Calu3 (cell line): ENCODE data around the gene B3GNT4. TPM values are rescaled to one million over a fixed set of nuclear protein-coding genes. Genes with fewer than 3 reads are reported as not detected.

Experiments used
- BruUV-seq: library from RNA; stranded (reverse); fragments of 400-500 nt; replicated peaks from 2 replicates; lab custom pipeline; 2021; lab: Mats Ljungman, UMichigan
- CTCF ChIA-PET: fragments of 300-600 bp; sonication (Branson Sonifier 250); formaldehyde crosslinking; loops from one replicate; lab custom pipeline; 2022; ENCODE audit warnings: antibody characterized with exemption; lab: Charles Lee
- DNase-seq: peaks from one replicate; pipeline ENCODE4 v3.0.0; 2022
- H3K27ac Mint-ChIP-seq: one replicate; pipeline ENCODE4 v1.8.0; 2022; ENCODE audit warnings: mixed read lengths; ENCODE audit not compliant: unreplicated experiment
- H3K27me3 Mint-ChIP-seq: one replicate; pipeline ENCODE4 v1.8.0; 2022; ENCODE audit warnings: mixed read lengths; ENCODE audit not compliant: unreplicated experiment
- H3K36me3 Mint-ChIP-seq: one replicate; pipeline ENCODE4 v1.8.0; 2022; ENCODE audit warnings: mild to moderate bottlenecking, moderate library complexity, mixed read lengths; ENCODE audit not compliant: insufficient read depth, unreplicated experiment
- H3K4me1 Mint-ChIP-seq: one replicate; pipeline ENCODE4 v1.8.0; 2022; ENCODE audit warnings: mild to moderate bottlenecking, low read depth, mixed read lengths; ENCODE audit not compliant: unreplicated experiment
- H3K4me3 Mint-ChIP-seq: one replicate; pipeline ENCODE4 v1.8.0; 2022; ENCODE audit warnings: mild to moderate bottlenecking, low read depth, moderate library complexity, mixed read lengths; ENCODE audit not compliant: unreplicated experiment
- H3K9me3 Mint-ChIP-seq: one replicate; pipeline ENCODE4 v1.8.0; 2022; ENCODE audit warnings: low read depth, mixed read lengths; ENCODE audit not compliant: unreplicated experiment
- intact Hi-C: fragments of 100-400 bp; cut with micrococcal nuclease; formaldehyde crosslinking; loops from one replicate; pipeline ENCODE4 v1.10.0; 2022; ENCODE audit not compliant: unreplicated experiment
- total RNA-seq: library from RNA; stranded (reverse); gene quantifications from 2 replicates; pipeline ENCODE4 v1.2.3, GENCODE V29; 2022
- TF ChIP-seq, protein P1 (sequence below): fragments of 200-600 bp; IDR thresholded peaks from one replicate; pipeline ENCODE4 v1.8.0; 2022; ENCODE audit warnings: antibody characterized with exemption; ENCODE audit not compliant: unreplicated experiment

B3GNT4 gene
- total RNA-seq, 1 experiment from 2014 or later, result 0.47 TPM

DNA sequence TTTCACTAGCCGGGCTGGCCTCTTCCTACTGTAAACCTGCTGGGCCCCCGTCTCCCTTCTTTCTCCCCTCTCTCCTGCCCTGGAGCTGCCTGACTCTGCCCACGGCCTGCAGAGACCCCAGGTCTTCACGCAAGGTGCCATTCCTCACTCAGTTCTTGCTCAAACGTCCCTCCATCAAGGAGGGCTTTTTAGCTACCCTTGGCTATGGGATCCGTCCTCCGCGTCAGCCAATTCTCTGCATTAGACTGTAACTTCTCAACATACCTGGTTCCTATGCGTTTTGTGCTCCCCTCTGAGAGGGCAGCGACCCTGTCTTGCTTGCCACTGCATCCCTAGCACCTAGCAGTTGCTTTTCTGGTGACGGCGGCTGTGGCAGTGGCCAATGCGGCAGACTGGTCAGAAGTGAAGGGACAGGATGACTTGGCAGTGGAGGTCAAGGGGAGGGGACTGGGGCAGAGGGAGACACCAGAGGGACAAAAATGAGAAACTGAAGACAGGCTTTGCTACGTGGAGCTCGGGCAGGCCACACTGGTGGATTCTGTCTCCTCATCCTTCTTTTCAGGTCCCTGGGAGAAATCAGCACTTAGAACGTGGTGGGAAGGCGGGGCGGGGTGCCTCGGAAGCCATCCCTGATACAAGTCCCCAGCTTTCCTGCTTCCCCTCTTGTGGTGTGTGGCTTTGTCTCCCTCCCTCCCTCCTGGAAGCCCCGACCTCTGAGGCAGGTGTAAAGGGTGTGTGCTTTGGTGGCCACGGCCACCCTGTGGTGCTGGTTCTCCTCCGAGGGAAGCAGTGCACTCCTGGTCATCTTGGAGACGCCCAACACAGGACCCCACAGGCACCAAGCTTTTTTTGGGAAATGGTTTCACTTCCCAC is 1.8 kb downstream of the B3GNT4 start:
- BruUV-seq, result TSS peak; percentile 19
- peaks cover 45% of the 10 kb centered on the region for H3K27me3 Mint-ChIP-seq
- DNase-seq, result no peak
- H3K9me3 Mint-ChIP-seq, result no peaks in the 10 kb centered on the region
- H3K27ac Mint-ChIP-seq, result peak overlapping the region; percentile 1
- TF ChIP-seq, protein P1, sequence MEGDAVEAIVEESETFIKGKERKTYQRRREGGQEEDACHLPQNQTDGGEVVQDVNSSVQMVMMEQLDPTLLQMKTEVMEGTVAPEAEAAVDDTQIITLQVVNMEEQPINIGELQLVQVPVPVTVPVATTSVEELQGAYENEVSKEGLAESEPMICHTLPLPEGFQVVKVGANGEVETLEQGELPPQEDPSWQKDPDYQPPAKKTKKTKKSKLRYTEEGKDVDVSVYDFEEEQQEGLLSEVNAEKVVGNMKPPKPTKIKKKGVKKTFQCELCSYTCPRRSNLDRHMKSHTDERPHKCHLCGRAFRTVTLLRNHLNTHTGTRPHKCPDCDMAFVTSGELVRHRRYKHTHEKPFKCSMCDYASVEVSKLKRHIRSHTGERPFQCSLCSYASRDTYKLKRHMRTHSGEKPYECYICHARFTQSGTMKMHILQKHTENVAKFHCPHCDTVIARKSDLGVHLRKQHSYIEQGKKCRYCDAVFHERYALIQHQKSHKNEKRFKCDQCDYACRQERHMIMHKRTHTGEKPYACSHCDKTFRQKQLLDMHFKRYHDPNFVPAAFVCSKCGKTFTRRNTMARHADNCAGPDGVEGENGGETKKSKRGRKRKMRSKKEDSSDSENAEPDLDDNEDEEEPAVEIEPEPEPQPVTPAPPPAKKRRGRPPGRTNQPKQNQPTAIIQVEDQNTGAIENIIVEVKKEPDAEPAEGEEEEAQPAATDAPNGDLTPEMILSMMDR, result no peak
- peaks cover 59% of the 10 kb centered on the region for H3K36me3 Mint-ChIP-seq
- H3K4me1 Mint-ChIP-seq, result no peaks in the 10 kb centered on the region
- CTCF ChIA-PET, result interaction anchor here (0.6 kb wide), 2 partner anchors 206 to 715 kb away, joined by 3 to 4 read pairs; no protein-coding TSS in a partner anchor
- intact Hi-C loops, result no loop called here
- H3K4me3 Mint-ChIP-seq, result peak overlapping the region; percentile 70

DNA sequence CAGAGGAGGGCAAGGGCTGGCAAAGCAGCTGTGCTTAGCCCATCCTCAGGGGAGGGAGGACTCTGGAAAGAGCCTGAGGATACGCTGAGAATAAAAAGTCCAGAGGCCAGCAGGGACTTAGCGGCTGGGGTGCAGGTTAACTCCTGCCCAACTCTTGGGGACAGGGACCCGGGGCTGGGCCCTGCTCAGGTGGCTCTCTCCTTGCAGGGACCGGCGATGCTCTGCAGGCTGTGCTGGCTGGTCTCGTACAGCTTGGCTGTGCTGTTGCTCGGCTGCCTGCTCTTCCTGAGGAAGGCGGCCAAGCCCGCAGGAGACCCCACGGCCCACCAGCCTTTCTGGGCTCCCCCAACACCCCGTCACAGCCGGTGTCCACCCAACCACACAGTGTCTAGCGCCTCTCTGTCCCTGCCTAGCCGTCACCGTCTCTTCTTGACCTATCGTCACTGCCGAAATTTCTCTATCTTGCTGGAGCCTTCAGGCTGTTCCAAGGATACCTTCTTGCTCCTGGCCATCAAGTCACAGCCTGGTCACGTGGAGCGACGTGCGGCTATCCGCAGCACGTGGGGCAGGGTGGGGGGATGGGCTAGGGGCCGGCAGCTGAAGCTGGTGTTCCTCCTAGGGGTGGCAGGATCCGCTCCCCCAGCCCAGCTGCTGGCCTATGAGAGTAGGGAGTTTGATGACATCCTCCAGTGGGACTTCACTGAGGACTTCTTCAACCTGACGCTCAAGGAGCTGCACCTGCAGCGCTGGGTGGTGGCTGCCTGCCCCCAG is 2.8 kb downstream of the B3GNT4 start:
- CTCF ChIA-PET, result interaction anchor here (0.6 kb wide), 1 partner anchor 207 kb away, joined by 3 read pairs; no protein-coding TSS in a partner anchor
- H3K36me3 Mint-ChIP-seq, result peaks cover 64% of the 10 kb centered on the region
- H3K27me3 Mint-ChIP-seq, result peaks cover 37% of the 10 kb centered on the region
- BruUV-seq, result no TSS peak
- intact Hi-C loops, result no loop called here
- H3K27ac Mint-ChIP-seq, result peak overlapping the region; percentile 19
- no peaks in the 10 kb centered on the region for H3K4me1 Mint-ChIP-seq
- TF ChIP-seq, protein P1, result no peak
- no peak overlapping the region for H3K4me3 Mint-ChIP-seq
- no peaks in the 10 kb centered on the region for H3K9me3 Mint-ChIP-seq
- no peak for DNase-seq

DNA sequence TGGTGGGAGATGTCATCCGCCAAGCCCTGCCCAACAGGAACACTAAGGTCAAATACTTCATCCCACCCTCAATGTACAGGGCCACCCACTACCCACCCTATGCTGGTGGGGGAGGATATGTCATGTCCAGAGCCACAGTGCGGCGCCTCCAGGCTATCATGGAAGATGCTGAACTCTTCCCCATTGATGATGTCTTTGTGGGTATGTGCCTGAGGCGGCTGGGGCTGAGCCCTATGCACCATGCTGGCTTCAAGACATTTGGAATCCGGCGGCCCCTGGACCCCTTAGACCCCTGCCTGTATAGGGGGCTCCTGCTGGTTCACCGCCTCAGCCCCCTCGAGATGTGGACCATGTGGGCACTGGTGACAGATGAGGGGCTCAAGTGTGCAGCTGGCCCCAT is 3.5 kb downstream of the B3GNT4 start:
- Mint-ChIP-seq H3K9me3 (no peaks in the 10 kb centered on the region), H3K4me1 (no peaks in the 10 kb centered on the region), H3K4me3 (no peak overlapping the region), H3K27me3 (peaks cover 30% of the 10 kb centered on the region), H3K27ac (no peak overlapping the region), H3K36me3 (peaks cover 70% of the 10 kb centered on the region)
- TF ChIP-seq, protein P1, result no peak
- BruUV-seq, result no TSS peak
- DNase-seq, result no peak
- intact Hi-C loops, result no loop called here
- CTCF ChIA-PET, result no interaction called here

DNA sequence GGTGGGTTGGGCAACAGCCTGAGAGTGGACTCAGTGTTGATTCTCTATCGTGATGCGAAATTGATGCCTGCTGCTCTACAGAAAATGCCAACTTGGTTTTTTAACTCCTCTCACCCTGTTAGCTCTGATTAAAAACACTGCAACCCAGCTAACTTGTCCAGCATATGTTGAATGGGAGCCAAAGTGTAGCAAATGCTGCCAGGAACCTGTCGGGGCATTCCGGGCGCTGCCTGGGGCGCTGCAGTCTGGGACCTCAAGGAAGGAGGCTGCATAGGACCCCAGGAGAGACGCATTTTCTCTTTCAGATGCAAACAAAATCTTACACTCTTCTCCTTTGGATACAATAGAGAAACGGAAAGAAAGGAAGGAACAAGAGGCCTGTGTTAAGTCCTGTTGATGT is 3.9 kb downstream of the B3GNT4 start:
- DNase-seq, result no peak
- Mint-ChIP-seq H3K9me3 (no peaks in the 10 kb centered on the region), H3K4me3 (no peak overlapping the region), H3K27me3 (peaks cover 30% of the 10 kb centered on the region), H3K27ac (no peak overlapping the region), H3K36me3 (peaks cover 74% of the 10 kb centered on the region), H3K4me1 (no peaks in the 10 kb centered on the region)
- TF ChIP-seq, protein P1, result no peak
- CTCF ChIA-PET, result no interaction called here
- BruUV-seq, result no TSS peak
- intact Hi-C loops, result no loop called here
